Smooth muscle cell (in vitro differentiated cells): ENCODE measurements around the gene RXFP3. TPM values are rescaled to one million over a fixed set of nuclear protein-coding genes. Genes with fewer than 3 reads are reported as not detected.

ENCODE experiments used
- DNase-seq: peaks from one replicate; lab custom pipeline; 2025; ENCODE audit not compliant: unreplicated experiment; lab: John Stamatoyannopoulos, UW
- H2AFZ ChIP-seq: fragments of 200-600 bp; sonication (generic); 2 replicates; pipeline ENCODE4 v1.6.0; 2016; ENCODE audit warnings: antibody characterized with exemption, low read depth, mild to moderate bottlenecking
- H3F3A ChIP-seq: fragments of 200-600 bp; sonication (generic); 2 replicates; pipeline ENCODE4 v1.6.0; 2017; ENCODE audit warnings: antibody characterized with exemption, low read depth
- H3K27ac ChIP-seq: fragments of 200-600 bp; sonication (generic); 2 replicates; pipeline ENCODE4 v1.5.1; 2016; ENCODE audit warnings: low read depth, mild to moderate bottlenecking
- H3K27me3 ChIP-seq: fragments of 200-600 bp; sonication (generic); 2 replicates; pipeline ENCODE4 v1.6.1; 2016; ENCODE audit warnings: low read depth, mild to moderate bottlenecking
- H3K36me3 ChIP-seq: fragments of 200-600 bp; sonication (generic); 2 replicates; pipeline ENCODE4 v1.5.1; 2016; ENCODE audit warnings: low read depth
- H3K4me1 ChIP-seq: fragments of 200-600 bp; sonication (generic); 2 replicates; pipeline ENCODE4 v1.5.1; 2016; ENCODE audit warnings: low read depth
- H3K4me2 ChIP-seq: fragments of 200-600 bp; sonication (generic); 2 replicates; pipeline ENCODE4 v1.6.0; 2016; ENCODE audit warnings: mild to moderate bottlenecking
- H3K4me3 ChIP-seq: fragments of 200-600 bp; sonication (generic); 2 replicates; pipeline ENCODE4 v1.5.1; 2016; ENCODE audit warnings: mild to moderate bottlenecking
- H3K79me2 ChIP-seq: fragments of 200-600 bp; sonication (generic); 2 replicates; pipeline ENCODE4 v1.6.0; 2016; ENCODE audit warnings: low read depth, mild to moderate bottlenecking
- H3K9ac ChIP-seq: fragments of 200-600 bp; sonication (generic); 2 replicates; pipeline ENCODE4 v1.6.0; 2016; ENCODE audit warnings: low read depth
- H3K9me3 ChIP-seq: fragments of 200-600 bp; sonication (generic); replicated peaks from 2 replicates; pipeline ENCODE4 v1.5.1; 2016; ENCODE audit warnings: low read depth
- H4K20me1 ChIP-seq: fragments of 200-600 bp; sonication (generic); 2 replicates; pipeline ENCODE4 v1.6.0; 2016; ENCODE audit warnings: low read depth
- WGBS: methylation state at CpG from one replicate; pipeline ENCODE4 v1.1.7; 2016; ENCODE audit warnings: low lambda C conversion rate; 5-methylcytosine and 5-hydroxymethylcytosine counted together
- polyA plus RNA-seq: library from polyadenylated mRNA; unstranded; fragments of >200 nt; fragmentation: Nextera tagmentation; extraction: Ambion mirVana; gene quantifications from 2 replicates; pipeline ENCODE4 v1.2.1, GENCODE V29; 2016
- small RNA-seq: library from RNA; depleted of rRNA; stranded (forward); fragments of <200 nt; gene quantifications from one replicate; pipeline ENCODE3, GENCODE V24; 2014
- total RNA-seq: library from RNA; depleted of rRNA; stranded (reverse); fragments of >200 nt; gene quantifications from 2 replicates; pipeline ENCODE4 v1.2.3, GENCODE V29; 2014
- TF ChIP-seq, protein P1 (sequence below): fragments of 200-600 bp; sonication (generic); IDR thresholded peaks from 2 replicates; pipeline ENCODE4 v1.5.1; 2017; ENCODE audit warnings: borderline replicate concordance, mild to moderate bottlenecking, antibody characterized with exemption; ENCODE audit not compliant: insufficient read depth, poor library complexity, severe bottlenecking

RXFP3 gene
- total and polyA plus RNA-seq, 2 experiments from 2014 or later = 0.16 TPM; not detected in 1

GRCh38 chr5:33985447-33985846 is 49.3 kb downstream of the RXFP3 start:
- peaks cover 7% of the 10 kb centered on the region for H3K36me3 ChIP-seq
- TF ChIP-seq, protein P1, sequence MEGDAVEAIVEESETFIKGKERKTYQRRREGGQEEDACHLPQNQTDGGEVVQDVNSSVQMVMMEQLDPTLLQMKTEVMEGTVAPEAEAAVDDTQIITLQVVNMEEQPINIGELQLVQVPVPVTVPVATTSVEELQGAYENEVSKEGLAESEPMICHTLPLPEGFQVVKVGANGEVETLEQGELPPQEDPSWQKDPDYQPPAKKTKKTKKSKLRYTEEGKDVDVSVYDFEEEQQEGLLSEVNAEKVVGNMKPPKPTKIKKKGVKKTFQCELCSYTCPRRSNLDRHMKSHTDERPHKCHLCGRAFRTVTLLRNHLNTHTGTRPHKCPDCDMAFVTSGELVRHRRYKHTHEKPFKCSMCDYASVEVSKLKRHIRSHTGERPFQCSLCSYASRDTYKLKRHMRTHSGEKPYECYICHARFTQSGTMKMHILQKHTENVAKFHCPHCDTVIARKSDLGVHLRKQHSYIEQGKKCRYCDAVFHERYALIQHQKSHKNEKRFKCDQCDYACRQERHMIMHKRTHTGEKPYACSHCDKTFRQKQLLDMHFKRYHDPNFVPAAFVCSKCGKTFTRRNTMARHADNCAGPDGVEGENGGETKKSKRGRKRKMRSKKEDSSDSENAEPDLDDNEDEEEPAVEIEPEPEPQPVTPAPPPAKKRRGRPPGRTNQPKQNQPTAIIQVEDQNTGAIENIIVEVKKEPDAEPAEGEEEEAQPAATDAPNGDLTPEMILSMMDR = no peak
- H3K9ac ChIP-seq = no peak overlapping the region
- no peak overlapping the region for H2AFZ ChIP-seq
- H3F3A ChIP-seq = no peaks in the 10 kb centered on the region
- no peaks in the 10 kb centered on the region for H3K27me3 ChIP-seq
- no peaks in the 10 kb centered on the region for H3K9me3 ChIP-seq
- H4K20me1 ChIP-seq = no peaks in the 10 kb centered on the region
- H3K4me3 ChIP-seq = no peak overlapping the region
- H3K4me2 ChIP-seq = no peak overlapping the region
- no peak overlapping the region for H3K27ac ChIP-seq
- 97% methylated on average over 6 of the region's 6 CpGs for WGBS
- H3K79me2 ChIP-seq = no peaks in the 10 kb centered on the region
- no peak for DNase-seq
- H3K4me1 ChIP-seq = no peaks in the 10 kb centered on the region

Small RNAs within 50 kb of the gene (small RNA-seq; reads per million reads assigned to genes)
- gene RNU6-923P = not detected

Other genes starting within 250 kb of the RXFP3 start
- 84.9 and 97.4 TPM in 2 replicates for gene ADAMTS12, start 44.4 kb upstream of the RXFP3 start, total RNA-seq
- 21.4 and 34.3 TPM in 2 replicates for gene ADAMTS12, start 44.4 kb upstream of the RXFP3 start, polyA plus RNA-seq
- 0.09 and 0.36 TPM in 2 replicates for gene SLC45A2, start 48.3 kb downstream of the RXFP3 start, total RNA-seq
- 0.59 TPM in 1 of 2 replicates, not detected in the other for gene SLC45A2, start 48.3 kb downstream of the RXFP3 start, polyA plus RNA-seq
- gene AMACR, start 71.7 kb downstream of the RXFP3 start, total RNA-seq = 13.8 and 14.5 TPM in 2 replicates
- gene AMACR, start 71.7 kb downstream of the RXFP3 start, polyA plus RNA-seq = 14.1 and 14.5 TPM in 2 replicates
- 3.7 and 8.3 TPM in 2 replicates for gene C1QTNF3, start 106.8 kb downstream of the RXFP3 start, total RNA-seq
- gene C1QTNF3, start 106.8 kb downstream of the RXFP3 start, polyA plus RNA-seq = 0.72 and 4.8 TPM in 2 replicates